ENCODE results near the gene RUNDC3A. TPM values are rescaled to one million over a fixed set of nuclear protein-coding genes. Genes with fewer than 3 reads are reported as not detected.

The RUNDC3A gene
- total and polyA plus RNA-seq, 2 of the 8 experiments (the other 6 are each of a cell fraction or from before 2014, with no cell fraction given) = 6.4 to 13.8 TPM

DNA sequence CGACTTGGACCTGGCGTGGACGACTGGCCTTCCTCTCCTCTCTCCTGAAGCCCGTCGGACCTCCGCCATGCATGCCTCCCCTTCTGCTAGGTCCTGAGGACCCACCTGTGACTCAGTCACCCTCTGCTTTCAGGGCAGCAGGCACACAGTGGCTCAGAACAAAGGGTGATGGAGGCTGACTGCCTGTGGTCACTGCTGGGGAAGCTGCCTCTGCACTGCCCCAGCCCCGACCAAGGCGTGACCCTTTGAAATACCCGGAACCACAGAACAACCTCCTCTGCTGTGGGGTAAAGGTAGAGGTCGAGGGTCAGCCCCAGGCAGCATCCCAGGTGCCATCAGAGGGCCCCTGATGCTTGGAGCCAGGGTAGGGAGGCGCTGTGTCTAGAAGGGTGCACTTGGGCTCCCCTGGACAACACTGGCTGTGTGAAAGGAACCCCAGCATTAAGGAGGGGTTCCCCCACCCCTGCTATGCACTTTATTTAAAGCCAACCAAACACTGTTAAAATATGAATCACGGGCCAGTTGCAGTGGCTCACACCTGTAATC lies 27.9 kb upstream of the RUNDC3A start (continued):
- TF ChIP-seq, protein P1, sequence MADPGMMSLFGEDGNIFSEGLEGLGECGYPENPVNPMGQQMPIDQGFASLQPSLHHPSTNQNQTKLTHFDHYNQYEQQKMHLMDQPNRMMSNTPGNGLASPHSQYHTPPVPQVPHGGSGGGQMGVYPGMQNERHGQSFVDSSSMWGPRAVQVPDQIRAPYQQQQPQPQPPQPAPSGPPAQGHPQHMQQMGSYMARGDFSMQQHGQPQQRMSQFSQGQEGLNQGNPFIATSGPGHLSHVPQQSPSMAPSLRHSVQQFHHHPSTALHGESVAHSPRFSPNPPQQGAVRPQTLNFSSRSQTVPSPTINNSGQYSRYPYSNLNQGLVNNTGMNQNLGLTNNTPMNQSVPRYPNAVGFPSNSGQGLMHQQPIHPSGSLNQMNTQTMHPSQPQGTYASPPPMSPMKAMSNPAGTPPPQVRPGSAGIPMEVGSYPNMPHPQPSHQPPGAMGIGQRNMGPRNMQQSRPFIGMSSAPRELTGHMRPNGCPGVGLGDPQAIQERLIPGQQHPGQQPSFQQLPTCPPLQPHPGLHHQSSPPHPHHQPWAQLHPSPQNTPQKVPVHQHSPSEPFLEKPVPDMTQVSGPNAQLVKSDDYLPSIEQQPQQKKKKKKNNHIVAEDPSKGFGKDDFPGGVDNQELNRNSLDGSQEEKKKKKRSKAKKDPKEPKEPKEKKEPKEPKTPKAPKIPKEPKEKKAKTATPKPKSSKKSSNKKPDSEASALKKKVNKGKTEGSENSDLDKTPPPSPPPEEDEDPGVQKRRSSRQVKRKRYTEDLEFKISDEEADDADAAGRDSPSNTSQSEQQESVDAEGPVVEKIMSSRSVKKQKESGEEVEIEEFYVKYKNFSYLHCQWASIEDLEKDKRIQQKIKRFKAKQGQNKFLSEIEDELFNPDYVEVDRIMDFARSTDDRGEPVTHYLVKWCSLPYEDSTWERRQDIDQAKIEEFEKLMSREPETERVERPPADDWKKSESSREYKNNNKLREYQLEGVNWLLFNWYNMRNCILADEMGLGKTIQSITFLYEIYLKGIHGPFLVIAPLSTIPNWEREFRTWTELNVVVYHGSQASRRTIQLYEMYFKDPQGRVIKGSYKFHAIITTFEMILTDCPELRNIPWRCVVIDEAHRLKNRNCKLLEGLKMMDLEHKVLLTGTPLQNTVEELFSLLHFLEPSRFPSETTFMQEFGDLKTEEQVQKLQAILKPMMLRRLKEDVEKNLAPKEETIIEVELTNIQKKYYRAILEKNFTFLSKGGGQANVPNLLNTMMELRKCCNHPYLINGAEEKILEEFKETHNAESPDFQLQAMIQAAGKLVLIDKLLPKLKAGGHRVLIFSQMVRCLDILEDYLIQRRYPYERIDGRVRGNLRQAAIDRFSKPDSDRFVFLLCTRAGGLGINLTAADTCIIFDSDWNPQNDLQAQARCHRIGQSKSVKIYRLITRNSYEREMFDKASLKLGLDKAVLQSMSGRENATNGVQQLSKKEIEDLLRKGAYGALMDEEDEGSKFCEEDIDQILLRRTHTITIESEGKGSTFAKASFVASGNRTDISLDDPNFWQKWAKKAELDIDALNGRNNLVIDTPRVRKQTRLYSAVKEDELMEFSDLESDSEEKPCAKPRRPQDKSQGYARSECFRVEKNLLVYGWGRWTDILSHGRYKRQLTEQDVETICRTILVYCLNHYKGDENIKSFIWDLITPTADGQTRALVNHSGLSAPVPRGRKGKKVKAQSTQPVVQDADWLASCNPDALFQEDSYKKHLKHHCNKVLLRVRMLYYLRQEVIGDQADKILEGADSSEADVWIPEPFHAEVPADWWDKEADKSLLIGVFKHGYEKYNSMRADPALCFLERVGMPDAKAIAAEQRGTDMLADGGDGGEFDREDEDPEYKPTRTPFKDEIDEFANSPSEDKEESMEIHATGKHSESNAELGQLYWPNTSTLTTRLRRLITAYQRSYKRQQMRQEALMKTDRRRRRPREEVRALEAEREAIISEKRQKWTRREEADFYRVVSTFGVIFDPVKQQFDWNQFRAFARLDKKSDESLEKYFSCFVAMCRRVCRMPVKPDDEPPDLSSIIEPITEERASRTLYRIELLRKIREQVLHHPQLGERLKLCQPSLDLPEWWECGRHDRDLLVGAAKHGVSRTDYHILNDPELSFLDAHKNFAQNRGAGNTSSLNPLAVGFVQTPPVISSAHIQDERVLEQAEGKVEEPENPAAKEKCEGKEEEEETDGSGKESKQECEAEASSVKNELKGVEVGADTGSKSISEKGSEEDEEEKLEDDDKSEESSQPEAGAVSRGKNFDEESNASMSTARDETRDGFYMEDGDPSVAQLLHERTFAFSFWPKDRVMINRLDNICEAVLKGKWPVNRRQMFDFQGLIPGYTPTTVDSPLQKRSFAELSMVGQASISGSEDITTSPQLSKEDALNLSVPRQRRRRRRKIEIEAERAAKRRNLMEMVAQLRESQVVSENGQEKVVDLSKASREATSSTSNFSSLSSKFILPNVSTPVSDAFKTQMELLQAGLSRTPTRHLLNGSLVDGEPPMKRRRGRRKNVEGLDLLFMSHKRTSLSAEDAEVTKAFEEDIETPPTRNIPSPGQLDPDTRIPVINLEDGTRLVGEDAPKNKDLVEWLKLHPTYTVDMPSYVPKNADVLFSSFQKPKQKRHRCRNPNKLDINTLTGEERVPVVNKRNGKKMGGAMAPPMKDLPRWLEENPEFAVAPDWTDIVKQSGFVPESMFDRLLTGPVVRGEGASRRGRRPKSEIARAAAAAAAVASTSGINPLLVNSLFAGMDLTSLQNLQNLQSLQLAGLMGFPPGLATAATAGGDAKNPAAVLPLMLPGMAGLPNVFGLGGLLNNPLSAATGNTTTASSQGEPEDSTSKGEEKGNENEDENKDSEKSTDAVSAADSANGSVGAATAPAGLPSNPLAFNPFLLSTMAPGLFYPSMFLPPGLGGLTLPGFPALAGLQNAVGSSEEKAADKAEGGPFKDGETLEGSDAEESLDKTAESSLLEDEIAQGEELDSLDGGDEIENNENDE (IDR thresholded peaks at IDR 0.05; ENCODE audit: insufficient replicate concordance, low read length) = no peak
- no peak for TF ChIP-seq CTBP2 (IDR thresholded peaks at IDR 0.05; ENCODE audit: borderline replicate concordance, insufficient read depth, insufficient read length, low read length)
